ENCODE data around the gene SMAD7.

The SMAD7 gene

DNA sequence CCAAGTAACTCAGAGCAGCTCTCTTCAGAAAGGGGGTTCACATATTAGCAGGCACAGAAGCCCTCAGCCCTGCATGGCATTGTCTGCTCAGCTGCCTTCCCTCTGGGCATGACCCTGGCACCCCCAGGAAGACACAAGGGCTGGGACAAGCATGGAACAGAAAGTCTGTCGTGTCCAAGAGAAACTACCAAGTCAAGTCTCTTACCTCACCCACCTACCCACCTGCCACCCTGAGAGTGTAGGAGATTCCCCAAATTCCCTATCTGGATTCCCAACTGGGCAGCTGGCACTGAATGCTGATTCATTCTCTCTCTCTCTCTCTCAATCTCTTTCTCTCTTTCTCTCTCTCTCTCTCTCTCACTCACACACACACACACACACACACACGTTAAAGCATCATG, 21.6 kb downstream of the SMAD7 start:
- DNase-seq, result no peak

GRCh38 chr18:48928787-48929186, 22.0 kb downstream of the SMAD7 start:
- peak; percentile 19 for DNase-seq

DNA sequence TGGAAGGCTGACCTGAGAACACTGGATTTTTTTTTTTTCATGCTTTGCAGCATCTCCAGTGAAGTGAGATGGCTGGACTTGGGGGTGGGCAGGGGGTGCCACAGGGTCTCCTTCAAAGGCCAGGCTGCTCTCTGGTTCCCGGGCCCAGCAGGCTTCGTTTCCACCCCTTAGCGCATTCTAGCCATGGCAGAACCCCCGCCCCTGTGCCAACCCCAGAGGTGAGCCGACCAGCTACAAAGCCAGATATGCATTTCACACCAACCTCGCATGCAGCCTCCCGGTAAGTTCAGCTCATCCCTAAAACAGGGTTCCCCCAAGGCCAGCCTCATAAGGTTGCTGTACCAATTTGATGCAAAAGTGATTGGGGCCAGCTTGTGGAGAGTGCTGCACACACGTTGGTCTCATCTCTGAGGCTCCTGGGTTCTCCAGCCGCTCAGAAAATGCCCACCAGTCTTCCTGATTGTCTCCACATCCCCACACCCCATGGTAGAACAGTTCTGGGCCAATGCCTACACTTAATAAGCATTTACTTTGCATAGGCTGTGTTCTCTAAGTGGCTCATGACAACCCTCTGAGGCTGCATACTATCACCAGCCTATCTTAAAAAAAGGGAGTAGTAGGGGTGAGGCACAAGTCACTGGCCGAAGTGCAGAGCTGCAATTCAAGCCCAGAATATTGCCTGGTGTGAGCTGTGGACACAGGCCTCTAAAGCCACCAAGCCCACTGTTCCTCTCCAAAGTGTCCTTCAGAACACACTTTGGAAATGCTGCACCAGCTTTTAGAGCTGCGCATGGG, 23.3 kb downstream of the SMAD7 start:
- DNase-seq, result no peak

DNA sequence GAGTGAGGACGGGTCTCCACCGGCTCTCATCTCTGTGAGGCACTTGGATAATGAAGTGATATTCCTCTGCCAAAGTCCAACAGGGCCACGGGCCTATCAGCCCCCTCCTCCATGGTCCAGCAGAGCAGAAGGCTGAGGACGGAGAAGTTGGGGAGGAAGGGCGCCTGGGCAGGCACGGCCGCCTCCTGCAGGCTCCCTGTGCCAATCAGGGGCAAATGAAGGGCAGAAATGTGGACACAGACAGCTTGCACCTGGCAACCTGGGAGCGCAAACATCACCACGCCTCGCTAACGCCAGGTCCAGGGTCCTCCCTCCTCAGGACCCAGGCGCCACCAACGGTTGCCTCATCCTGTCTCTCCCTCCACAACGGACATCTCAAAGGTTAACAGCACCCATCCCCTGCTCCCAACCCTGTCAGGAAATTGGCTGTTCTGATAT, 24.3 kb downstream of the SMAD7 start:
- no peak for DNase-seq

- DNase-seq, result no peak
These were observed 25.3 kb downstream of the SMAD7 start for GRCh38 chr18:48925491-48925780.

DNA sequence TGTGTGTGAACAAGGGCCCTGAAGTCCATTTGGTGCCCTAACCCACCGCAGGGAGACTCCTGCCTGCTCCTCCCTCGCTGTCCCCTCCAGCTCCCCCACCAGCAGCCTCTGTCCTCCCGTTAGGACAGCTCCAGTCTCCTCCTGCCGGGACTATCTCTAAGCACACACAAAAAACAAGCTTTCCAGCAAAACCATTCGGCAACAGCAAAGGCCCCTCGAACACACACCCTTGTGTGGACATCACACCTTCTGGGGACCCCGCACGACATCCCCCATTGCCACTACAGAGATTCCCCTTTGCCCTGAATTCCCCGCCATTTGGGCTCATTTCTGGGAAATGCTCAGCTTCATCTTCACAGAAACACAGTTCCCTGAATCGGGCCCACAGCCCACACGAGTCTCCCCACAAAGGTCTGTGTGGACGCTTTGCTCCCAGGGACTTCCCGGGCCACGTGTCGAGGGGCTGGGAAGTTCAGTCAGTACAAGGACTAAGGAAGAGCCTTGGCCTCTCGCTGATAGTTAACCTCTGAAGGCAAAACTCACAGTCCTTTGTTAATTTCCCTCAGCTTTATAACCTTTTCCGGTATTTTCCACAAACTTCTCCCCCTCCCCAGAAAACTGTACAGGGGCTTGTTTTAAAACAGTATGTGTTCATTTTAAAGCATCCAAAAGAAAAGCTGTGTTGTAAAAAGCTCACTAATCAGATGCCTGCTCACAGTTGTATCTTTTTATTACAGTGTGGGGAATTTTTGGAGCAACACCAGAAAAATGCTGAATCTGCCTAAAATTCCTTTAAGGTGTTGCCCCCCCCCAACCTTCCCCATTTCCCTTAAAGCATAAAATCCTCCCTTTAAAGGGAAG, 25.9 kb downstream of the SMAD7 start:
- DNase-seq, result no peak

- peak; percentile 19 for DNase-seq
These were observed 26.8 kb downstream of the SMAD7 start for GRCh38 chr18:48923746-48924629.

- DNase-seq, result peak; percentile 86
These were observed 27.7 kb downstream of the SMAD7 start for GRCh38 chr18:48922801-48923730.

DNA sequence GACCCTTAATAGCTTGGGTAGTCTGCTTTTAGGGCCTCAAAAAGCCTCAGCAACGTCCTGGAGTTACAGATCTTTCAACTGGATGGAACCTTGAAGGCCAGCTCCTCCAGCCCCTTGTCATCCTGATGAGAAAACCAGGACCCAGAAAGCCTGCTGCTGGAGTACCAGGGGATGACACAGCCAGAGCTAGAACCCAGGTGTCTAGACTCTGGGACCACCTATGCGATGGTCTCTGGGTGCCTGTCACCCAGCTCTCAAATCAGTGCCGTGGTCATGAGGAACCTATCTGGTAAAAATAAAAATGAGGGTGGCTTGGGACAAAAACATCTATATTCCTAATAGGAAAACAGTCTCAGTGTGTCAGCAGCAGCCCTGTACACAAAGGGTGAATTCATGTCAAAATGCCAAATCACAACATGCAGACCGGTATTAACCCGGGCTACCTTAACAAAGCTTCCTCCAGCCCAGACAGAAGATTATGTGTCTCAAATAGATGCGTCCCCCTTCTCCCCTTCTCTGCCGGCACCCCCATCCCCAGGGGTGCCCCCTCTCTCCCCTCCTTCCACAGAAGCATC, 28.5 kb downstream of the SMAD7 start:
- DNase-seq, result no peak

GRCh38 chr18:48921305-48922225, 29.2 kb downstream of the SMAD7 start:
- no peak for DNase-seq

DNA sequence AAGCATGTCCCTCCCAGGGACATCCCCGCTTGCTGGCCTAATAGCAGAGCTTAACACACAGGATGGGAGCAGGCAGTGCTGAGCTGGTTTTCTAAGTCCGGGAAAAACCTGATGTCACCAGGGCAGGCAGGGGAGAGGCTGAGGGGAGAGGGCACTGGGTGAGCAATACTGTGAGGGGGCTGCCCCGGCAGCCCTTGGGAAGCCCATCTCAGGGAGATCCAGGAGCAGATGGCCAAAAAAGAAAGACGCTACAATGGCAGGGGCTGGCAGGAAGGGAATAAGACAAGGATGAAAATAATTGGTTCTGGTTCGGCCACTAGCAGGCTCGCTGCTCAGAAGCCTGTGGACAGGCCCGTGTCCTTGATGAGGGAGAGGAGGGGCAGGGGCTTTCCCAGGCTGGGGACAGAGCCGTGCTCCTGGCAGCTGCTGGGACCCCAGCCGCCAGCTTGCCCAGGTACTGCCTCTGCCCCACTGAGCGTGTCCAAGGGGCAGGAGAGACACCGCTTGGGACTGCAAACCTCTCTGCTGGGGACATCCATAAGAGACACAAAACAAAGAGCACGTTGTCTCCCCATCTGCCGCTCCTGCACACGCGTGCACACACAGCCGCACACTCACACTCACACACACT, 30.2 kb downstream of the SMAD7 start:
- DNase-seq, result no peak

GRCh38 chr18:48919547-48919946, 31.2 kb downstream of the SMAD7 start:
- no peak for DNase-seq

GRCh38 chr18:48918660-48919456, 31.9 kb downstream of the SMAD7 start:
- no peak for DNase-seq

GRCh38 chr18:48917579-48918517, 32.9 kb downstream of the SMAD7 start:
- peak; percentile 30 for DNase-seq

- peak; percentile 67 for DNase-seq
These were observed 34.9 kb downstream of the SMAD7 start for GRCh38 chr18:48915626-48916425.

- no peak for DNase-seq
These were observed 36.0 kb downstream of the SMAD7 start for GRCh38 chr18:48914581-48915251.

DNA sequence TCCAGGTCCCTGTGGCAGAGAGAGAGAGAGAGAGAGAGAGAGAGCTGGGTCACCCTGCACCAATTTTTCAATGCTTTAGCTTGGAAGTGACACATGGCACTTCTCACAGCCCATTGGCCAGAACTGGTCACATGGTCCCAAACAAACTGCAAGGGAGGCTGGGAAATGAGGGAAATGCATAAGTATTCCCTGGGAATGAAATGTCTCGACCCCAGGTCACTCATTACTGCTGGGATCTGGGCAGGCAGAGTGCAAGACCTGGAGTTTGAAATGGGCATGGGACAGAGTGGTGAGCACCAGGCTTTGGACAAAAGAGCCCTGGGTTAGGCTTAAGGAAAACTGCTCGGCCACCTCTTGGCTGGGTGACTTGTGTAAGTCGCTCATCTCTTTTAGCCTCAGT, 37.0 kb downstream of the SMAD7 start:
- no peak for DNase-seq
